ENCODE results near the gene EIF5A.

EIF5A gene

DNA sequence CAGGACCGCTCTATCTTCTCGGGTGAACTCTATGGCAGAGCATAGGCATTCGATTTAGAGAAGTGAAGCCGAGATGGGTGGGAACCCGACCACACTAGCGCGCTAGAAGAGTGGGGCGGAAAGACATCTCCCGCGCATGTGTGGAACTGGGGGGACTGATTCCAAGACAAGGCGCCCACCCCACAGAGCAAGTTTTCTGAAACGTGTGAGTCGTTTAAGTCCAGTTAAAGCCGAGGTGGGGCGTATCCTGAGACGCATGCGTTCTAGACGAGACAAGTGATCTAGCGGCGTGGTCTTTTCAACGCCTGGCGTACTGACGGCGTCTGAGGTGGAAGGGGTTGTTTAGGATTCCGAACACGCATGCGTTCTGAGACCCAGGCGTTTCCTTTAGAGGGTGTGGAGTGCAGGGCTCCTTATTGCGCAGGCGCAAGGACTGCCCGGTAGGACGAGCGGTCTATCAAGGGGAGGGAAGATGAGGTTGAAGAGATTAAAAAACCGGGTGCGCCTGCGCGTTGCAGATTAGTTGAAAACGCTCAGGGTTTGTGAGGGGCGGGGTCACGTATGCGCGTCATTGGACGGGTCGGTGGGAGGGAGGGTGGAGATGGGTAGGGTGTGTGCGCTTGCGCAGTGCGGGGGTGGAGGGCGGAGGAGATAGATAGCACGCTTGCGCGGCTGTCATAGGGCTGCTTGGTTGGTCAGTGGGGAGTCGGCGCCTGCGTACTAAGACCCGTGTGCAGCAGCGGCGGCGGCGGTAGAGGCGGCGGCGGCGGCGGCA lies at the start of gene EIF5A:
Gene EIF5A (plus strand): TSS at position 718 of the 775 bp plus-strand sequence. CDS start 2,008 bp downstream, outside the sequence.
- DNase-seq (ENCODE audit: low read depth) = peak; percentile 100

DNA sequence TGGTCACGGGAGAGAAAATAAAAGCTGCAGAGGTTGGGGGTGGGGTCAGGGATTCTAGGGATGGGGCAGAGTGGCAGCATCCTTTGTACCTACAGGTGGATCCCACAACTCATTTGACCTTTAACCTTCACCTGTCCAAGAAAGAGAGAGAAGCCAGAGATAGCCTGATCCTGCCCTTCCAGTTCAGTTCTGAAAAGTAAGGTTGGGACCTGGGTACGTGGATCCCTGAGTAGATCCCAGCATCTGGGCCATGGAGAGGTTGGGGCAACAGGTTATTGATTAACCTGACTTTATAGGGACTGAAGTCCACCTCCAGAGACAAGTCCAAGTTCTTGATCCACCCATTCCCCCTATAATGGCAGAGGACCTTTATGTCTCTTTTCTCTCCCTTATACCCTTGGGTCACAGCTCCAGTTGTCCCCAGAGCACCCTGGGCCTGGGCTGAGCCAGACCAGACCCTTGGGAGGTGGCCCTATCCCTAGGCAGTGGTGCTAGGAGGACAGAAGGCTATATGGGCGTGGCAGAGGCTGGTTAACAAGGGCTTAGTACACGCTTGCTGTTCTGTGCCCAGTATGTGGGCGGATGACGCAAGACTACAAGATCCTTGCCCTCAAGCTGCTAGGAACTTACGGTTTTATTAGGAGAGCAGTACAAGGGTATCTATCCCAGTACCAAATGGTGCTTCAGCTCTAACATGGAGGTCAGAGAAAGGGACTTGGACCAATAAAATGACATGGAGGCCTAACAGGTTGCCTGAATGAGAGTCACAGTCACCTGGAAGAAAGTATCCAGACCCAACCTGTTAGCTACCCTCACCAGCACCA lies 48.5 kb upstream of the EIF5A start:
- no peak for DNase-seq (ENCODE audit: low read depth)

DNA sequence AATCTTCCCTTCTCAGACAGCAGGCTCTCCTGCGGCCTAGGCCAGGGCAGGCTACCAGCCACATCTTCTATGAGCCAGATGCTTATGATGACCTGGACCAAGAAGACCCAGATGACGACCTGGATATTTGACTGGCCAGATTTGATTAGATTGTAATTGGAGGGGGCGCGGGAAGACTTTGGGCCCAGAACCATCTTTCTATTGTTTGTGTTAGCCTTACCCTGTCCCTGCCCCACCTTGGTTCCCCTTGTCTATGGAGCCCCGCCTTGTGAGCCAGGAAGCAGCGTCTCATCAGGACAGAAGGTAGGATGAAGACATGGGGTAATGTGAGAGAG lies 47.9 kb upstream of the EIF5A start:
- no peak for DNase-seq (ENCODE audit: low read depth)

DNA sequence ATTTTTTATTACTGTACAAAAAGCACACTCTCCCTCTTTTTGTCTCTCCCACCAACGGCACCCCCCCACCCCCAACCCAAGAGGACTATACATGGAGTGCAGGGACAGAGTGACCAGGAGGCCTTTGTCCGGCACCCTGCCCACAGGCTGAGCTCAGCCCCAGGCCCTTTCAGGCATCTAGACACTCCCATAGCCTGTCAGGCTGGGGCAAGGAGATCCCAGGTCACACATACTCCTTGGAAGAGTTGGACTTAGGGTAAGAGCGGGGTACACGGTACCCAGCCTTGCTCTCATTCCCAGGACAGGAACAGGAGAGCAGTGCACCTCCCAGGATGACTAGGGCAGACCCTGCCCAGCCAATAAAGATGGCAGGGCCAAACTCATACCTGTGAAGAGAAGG lies 47.3 kb upstream of the EIF5A start:
- no peak for DNase-seq (ENCODE audit: low read depth)

DNA sequence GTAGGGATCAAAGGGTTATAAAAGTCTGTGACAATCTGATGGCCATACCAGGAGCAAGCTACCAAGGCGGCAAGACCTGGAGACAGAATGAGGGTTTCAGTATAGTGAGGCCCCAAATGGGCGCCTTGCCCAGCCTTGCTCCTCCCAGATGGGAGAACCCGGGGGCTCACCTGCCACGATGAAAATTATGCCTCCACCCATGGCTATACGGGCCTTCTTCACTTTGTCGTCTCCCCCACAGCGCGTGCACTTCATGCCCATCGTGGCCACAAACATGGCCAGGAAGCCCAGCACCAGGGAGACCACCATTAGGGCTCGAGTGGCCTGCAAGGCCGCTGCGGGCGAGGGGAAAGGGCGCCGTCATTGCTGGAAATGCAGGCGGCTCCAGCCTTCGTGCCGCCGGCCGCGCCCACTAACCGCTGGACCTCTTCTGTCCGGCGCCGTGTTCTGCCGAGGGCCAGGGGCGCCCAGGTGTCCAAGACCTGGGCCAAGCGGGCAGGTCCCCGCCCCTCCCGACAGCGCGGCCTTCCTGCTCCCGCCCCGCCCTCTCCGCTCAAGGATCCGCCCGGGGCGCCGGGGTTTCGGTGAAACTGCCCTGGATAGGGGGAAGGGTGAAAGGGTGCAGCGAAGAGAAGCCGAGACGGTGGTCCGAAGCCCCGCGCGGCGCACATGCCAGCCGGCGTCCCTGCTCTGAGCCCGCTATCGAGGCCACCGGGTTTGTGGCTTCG lies 46.6 kb upstream of the EIF5A start:
- DNase-seq (ENCODE audit: low read depth) = no peak

DNA sequence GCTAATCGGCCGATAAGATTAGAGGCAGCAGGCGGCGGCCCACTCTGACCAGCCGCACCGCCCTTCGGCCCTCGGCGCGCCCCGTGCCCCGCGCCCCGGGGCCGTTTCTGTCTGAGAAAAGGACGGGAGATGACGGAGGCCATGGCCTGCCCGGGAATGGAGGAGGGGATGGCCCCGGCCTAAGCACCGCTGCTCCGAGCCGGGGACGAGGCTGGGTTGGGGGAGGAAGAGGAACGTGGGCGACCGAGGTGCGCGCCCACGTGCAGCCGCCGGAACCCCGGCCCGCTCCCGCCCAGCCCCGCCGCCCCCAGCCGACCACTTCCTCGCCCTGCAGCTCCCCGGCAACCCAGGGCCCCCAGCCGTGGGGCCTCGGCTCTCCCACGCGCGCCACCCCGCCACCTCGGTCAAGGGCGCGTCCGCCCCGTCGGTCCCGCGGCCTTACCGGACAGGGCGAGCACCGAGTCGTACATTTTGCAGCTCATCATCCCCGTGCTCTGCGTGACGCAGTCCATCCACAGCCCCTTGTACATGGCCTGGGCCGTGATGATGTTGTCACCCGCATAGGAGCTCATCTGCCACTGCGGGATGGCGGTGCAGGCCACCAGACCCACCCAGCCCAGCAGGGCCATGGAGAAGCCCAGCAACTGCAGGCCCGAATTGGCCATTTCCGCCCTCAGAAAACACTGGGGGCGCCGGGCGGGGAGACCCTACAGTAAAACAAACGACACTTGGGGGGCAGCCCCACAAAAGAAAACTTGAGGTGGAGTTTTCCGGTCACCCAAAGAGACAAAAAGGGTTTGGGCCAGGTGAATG lies 45.8 kb upstream of the EIF5A start:
- no peak for DNase-seq (ENCODE audit: low read depth)

DNA sequence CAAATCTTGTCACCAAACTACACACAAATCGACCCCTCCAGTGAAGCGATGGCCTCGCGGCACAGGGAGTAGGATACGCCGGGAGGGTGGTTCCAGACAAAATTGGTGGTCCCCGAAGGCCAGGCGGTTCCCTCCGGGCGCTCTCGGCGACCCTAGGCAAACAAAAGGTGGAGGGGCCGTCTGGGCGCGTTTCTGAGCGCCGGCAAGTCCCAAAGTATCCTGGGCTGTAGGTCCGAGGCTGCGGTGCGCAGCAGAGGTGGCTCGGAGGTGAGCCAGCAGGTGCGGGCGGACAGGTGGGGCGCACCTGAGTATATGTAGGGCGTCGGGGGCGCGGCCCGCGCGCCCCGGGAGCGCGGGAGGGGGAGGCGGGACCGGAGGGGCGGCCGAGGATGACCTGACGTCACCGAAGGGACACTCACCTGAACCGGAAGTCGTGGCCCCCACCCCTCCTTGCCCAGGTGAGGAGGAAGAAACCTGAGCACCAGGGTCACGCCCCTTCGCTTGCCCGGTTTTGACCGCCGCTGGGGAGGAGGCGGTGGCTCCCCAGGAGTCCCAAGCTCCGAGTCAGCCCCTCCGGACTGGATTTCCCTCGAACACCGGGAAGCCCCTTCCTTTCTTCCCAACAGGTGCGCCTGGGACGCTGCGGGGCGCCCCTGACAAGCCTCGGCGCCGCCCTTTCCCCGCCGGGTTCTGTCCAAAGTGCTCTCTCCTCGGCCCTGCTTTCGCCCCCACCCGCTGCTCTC lies 45.1 kb upstream of the EIF5A start, which contains the start of gene CLDN7:
Gene CLDN7 (minus strand): TSS at position 287 of the 743 bp plus-strand sequence. CDS start 435 bp downstream, outside the sequence.
- no peak for DNase-seq (ENCODE audit: low read depth)

DNA sequence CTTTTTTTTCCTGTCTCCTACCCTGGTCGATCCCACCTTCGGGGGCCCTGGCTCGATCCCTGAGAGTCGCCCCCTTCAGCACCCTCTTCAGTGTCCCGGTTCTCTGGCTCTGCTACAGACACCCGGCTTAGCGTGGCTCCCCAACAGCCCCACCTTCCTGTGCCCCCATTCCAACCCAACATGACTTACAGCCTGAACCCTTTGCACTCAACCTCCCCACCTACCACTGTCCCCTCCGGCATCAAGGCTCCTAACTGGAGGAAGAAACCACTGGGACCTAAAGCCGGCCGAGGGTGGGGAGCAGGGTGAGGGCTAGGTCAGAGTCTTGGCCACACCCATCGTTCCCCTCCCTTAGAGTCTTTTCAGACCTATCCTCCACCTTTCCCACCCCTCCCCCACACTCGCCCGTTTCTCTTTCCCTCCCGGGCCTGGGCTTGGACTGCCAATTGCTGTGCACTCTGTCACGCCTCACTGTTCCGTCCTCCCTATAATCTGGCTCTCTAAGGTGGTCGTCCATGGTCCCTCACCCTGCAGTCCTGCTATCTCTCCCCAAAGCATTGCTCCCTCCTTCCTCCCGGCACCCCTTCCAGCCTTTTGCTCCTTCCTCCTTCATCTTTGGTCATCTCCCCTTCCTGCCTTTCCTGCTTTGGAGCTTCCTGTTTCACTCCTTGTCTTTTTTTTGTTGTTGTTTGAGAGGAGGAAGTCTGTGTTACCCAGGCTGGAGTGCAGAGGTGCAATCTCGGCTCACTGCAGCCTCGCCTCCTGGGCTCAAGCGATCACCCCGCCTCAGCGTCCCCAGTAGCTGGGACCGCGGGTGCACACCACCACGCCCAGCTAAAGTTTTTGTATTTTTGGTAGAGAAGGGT lies 44.3 kb upstream of the EIF5A start:
- DNase-seq (ENCODE audit: low read depth) = no peak

DNA sequence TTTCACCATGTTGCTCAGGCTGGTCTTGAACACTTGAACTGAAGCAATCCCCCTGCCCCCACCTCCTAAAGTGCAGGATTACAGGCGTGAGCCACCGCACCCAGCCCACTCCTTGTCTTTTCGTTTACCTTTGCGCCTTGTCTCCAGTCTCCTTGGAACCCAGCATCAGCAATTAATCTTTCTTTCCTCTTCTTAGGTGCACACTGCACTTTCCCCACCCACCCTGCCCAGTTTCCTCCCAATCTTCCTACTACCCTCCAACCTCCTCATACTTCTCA lies 43.7 kb upstream of the EIF5A start:
- no peak for DNase-seq (ENCODE audit: low read depth)

DNA sequence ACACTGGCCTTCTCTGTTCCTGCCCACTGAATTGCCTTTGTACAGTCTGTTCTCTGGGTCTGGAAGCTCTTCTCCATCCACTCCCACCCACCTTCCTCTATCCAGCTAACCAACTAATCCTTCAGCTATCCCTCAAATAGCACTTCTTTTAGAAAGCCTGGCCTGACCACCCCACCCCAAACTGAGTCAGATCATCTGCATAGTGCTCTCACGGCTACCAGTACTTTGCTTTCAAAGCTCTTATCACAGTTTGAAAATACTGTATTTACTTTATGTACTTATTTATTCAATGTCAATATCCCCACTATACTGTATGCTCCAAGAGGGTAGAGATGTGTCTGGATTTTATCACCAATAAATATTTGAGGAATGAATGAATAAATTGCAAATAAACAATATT lies 40.6 kb upstream of the EIF5A start:
- no peak for DNase-seq (ENCODE audit: low read depth)

DNA sequence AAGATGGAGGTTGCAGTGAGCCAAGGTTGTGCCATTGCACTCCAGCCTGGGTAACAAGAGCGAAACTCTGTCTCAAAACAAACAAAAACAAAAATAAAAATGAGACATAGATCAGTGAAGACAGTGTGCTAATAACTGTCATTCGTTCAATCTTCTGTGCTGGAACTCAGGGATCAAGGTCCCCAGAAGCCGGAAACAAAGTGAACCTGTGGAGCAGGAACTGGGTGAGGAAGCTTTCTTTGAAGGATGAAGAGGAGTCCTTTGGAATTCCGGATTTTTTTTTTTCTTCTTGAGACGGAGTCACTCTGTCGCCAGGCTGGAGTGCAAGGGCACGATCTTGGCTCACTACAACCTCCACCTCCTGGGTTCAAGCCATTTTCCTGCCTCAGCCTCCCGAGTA lies 28.0 kb upstream of the EIF5A start:
- no peak for DNase-seq (ENCODE audit: low read depth)

DNA sequence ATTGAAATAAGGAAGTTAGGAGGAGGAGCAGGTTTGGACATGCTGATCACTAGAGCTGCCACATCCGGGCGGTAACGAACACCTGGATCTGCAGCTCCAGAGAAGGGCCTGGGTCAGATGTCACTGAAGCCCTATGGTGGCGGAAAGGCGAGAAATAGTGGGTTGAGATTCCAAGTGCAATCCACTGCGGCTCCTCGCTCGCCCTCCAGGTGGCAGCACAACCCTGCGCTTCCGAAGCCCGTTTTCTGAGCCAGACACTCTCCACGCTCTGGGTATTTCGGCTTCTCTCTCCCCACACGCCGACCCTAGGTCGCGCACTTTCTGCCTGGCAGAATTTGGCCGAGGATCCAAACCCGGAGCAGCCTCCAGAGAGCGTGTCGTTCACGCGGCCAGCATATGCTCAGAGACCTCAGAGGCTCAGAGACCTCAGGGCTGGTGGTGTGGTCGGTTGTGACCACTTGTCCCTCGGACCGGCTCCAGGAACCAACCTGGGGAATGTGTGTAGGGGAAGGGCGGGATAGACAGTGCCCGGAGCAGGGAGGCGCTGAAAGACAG lies 26.8 kb upstream of the EIF5A start:
- DNase-seq (ENCODE audit: low read depth) = peak; percentile 71

DNA sequence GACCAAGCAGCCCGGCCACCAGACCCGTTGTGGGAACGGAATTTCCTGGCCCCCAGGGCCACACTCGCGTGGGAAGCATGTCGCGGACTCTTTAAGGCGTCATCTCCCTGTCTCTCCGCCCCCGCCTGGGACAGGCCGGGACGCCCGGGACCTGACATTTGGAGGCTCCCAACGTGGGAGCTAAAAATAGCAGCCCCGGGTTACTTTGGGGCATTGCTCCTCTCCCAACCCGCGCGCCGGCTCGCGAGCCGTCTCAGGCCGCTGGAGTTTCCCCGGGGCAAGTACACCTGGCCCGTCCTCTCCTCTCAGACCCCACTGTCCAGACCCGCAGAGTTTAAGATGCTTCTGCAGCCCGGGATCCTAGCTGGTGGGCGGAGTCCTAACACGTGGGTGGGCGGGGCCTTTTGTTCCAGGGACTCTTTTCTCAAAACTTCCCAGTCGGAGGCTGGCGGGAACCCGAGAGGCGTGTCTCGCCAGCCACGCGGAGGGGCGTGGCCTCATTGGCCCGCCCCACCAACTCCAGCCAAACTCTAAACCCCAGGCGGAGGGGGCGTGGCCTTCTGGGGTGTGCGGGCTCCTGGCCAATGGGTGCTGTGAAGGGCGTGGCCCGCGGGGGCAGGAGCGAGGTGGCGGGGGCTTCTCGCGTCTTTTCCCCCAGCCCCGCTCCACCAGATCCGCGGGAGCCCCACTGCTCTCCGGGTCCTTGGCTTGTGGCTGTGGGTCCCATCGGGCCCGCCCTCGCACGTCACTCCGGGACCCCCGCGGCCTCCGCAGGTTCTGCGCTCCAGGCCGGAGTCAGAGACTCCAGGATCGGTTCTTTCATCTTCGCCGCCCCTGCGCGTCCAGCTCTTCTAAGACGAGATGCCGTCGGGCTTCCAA lies 26.1 kb upstream of the EIF5A start, which contains the start of gene SLC2A4:
Gene SLC2A4 (plus strand): TSS at position 645 of the 879 bp plus-strand sequence. CDS start 217 bp downstream, at position 862.
- peak; percentile 82 for DNase-seq (ENCODE audit: low read depth)

DNA sequence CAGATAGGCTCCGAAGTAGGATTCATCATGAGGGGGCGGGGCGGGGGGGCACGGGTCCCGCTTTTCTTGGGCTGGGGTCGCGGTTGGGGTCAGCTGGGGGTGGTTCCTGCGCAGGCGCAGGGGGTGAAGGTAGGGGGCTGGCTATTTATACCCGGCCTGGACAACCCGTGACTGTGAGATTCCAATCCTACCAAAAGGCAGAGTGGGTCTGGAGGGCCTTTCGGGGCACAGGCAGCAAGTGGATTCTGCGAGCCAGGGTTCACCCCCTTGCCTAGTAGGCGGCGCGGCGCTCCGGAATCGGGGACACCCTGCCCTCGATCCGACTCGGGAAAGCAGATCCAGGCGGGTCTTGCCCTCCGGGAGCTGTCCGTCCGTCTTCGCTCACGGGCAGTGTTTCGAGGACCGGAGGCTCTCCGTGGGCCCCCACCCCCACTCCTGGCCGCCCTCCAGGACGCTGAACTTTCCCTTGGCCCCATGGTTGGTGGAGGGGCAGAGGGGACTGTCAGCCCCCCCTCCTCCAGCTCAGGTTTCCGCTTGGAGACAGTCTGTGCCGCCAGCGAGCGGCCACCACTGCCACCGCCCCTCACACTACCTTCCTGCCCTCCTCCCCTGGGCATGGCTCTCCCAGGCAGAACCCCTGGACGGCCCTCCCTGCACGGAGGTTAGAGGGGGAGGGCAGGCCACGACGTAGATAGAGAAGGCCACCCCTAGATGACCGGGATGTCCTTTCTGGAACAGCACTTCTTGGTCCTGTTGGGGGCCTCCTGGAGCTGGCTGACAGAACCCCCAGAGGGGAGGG lies 25.3 kb upstream of the EIF5A start:
- DNase-seq (ENCODE audit: low read depth) = no peak

DNA sequence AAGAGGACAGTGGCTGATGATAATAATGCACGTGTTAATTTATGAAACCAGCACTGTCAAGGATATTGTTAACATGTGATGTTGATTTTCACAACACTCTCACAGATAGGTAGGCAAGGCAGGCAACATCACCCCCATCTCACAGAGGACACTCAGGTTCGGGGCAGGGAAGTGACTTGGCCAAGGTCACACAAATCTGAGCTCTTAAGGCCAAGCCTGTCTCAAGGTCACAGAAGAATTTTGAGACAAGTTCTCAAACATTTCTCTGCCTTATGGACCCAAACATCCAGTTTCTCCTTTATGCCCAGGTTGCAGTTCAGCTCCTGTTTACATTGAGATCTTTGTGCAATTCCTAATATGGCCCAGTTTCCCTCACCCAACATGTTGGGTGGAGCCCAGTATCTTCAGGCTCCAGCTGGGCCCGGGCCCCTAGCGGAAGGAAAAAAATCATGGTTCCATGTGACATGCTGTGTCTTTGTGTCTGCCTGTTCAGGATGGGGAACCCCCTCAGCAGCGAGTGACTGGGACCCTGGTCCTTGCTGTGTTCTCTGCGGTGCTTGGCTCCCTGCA lies 24.6 kb upstream of the EIF5A start:
- no peak for DNase-seq (ENCODE audit: low read depth)

DNA sequence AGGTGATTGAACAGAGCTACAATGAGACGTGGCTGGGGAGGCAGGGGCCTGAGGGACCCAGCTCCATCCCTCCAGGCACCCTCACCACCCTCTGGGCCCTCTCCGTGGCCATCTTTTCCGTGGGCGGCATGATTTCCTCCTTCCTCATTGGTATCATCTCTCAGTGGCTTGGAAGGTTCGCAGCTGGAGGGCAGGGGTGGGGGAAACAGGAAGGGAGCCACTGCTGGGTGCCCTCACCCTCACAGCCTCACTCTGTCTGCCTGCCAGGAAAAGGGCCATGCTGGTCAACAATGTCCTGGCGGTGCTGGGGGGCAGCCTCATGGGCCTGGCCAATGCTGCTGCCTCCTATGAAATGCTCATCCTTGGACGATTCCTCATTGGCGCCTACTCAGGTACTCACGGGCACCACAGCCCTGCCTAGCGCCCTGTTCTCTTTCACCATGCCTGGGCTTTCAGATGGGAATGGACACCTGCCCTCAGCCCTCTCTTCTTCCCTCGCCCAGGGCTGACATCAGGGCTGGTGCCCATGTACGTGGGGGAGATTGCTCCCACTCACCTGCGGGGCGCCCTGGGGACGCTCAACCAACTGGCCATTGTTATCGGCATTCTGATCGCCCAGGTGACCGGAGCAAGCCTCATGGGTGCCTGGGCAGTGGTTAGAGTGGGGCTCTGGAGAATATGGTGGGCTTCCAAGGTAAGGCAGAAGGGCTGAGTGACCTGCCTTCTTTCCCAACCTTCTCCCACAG lies 23.8 kb upstream of the EIF5A start:
- DNase-seq (ENCODE audit: low read depth) = no peak

DNA sequence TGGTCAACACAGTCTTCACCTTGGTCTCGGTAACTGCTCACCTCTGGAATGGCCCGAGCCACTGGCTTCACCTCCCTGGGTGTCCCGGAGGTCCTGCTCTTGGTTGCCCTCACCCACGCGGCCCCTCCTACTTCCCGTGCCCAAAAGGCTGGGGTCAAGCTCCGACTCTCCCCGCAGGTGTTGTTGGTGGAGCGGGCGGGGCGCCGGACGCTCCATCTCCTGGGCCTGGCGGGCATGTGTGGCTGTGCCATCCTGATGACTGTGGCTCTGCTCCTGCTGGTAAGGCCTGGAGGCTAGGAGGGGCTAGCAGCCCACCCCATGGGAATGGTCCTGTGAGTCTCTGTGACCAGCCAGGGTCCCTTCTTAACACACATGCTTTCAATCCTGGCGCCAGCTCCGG lies 22.5 kb upstream of the EIF5A start:
- DNase-seq (ENCODE audit: low read depth) = no peak
